Mesendoderm (in vitro differentiated cells): ENCODE measurements around the gene EDAR.

ENCODE experiments used
- DNase-seq: peaks from one replicate; pipeline ENCODE4 v3.0.0; 2013
- H2AK5ac ChIP-seq: 2 replicates; pipeline ENCODE4 v1.6.1; 2013; ENCODE audit warnings: low read length, inconsistent platforms
- H2BK120ac ChIP-seq: 2 replicates; pipeline ENCODE4 v1.6.1; 2013; ENCODE audit warnings: low read depth, mild to moderate bottlenecking, low read length, moderate library complexity, mixed read lengths
- H2BK15ac ChIP-seq: replicated peaks from 2 replicates; pipeline ENCODE4 v1.6.1; 2013; ENCODE audit warnings: low read depth, mild to moderate bottlenecking, moderate library complexity
- H2BK5ac ChIP-seq: 2 replicates; pipeline ENCODE4 v1.6.1; 2013; ENCODE audit warnings: low read length, inconsistent platforms
- H3K18ac ChIP-seq: 2 replicates; pipeline ENCODE4 v1.6.1; 2013; ENCODE audit warnings: mild to moderate bottlenecking, low read length, mixed read lengths
- H3K23ac ChIP-seq: one replicate; pipeline ENCODE4 v1.6.1; 2013; ENCODE audit warnings: low read length
- H3K27ac ChIP-seq: 2 replicates; pipeline ENCODE4 v1.5.1; 2013; ENCODE audit warnings: low read depth, mild to moderate bottlenecking, inconsistent platforms, low read length, moderate library complexity
- H3K27me3 ChIP-seq: 2 replicates; pipeline ENCODE4 v1.6.1; 2013; ENCODE audit warnings: low read length, control low read depth, mild to moderate bottlenecking, inconsistent platforms; ENCODE audit not compliant: insufficient read depth, poor library complexity
- H3K36me3 ChIP-seq: 2 replicates; pipeline ENCODE4 v1.6.1; 2013; ENCODE audit warnings: low read length, inconsistent platforms; ENCODE audit not compliant: control insufficient read depth, insufficient read depth
- H3K4ac ChIP-seq: one replicate; pipeline ENCODE4 v1.6.1; 2013; ENCODE audit warnings: low read depth, mild to moderate bottlenecking, low read length, moderate library complexity
- H3K4me1 ChIP-seq: 2 replicates; pipeline ENCODE4 v1.6.1; 2013; ENCODE audit warnings: low read depth, low read length, inconsistent platforms; ENCODE audit not compliant: control insufficient read depth
- H3K4me2 ChIP-seq: 2 replicates; pipeline ENCODE4 v1.6.1; 2013; ENCODE audit warnings: low read length
- H3K4me3 ChIP-seq: 2 replicates; pipeline ENCODE4 v1.5.1; 2013; ENCODE audit warnings: mild to moderate bottlenecking, low read length
- H3K56ac ChIP-seq: one replicate; pipeline ENCODE4 v1.6.1; 2013; ENCODE audit warnings: low read length
- H3K79me1 ChIP-seq: 2 replicates; pipeline ENCODE4 v1.6.1; 2013; ENCODE audit warnings: low read length, inconsistent platforms
- H3K79me2 ChIP-seq: 2 replicates; pipeline ENCODE4 v1.6.1; 2013; ENCODE audit warnings: mild to moderate bottlenecking, low read length; ENCODE audit not compliant: control insufficient read depth, insufficient read depth
- H3K9ac ChIP-seq: 2 replicates; pipeline ENCODE4 v1.6.1; 2013; ENCODE audit warnings: low read length, inconsistent platforms
- H4K5ac ChIP-seq: one replicate; pipeline ENCODE4 v1.6.1; 2013; ENCODE audit warnings: low read length
- H4K8ac ChIP-seq: one replicate; pipeline ENCODE4 v1.6.1; 2013; ENCODE audit warnings: low read depth, mild to moderate bottlenecking, control low read depth, low read length, moderate library complexity
- WGBS: extraction: QIAGEN DNeasy Blood & Tissue Kit; methylation state at CpG from one replicate; pipeline ENCODE4 v1.1.7; 2013; ENCODE audit warnings: low lambda C conversion rate, missing lambda C conversion rate; ENCODE audit not compliant: insufficient coverage; ENCODE audit errors: extremely low coverage; 5-methylcytosine and 5-hydroxymethylcytosine counted together

EDAR gene

DNA sequence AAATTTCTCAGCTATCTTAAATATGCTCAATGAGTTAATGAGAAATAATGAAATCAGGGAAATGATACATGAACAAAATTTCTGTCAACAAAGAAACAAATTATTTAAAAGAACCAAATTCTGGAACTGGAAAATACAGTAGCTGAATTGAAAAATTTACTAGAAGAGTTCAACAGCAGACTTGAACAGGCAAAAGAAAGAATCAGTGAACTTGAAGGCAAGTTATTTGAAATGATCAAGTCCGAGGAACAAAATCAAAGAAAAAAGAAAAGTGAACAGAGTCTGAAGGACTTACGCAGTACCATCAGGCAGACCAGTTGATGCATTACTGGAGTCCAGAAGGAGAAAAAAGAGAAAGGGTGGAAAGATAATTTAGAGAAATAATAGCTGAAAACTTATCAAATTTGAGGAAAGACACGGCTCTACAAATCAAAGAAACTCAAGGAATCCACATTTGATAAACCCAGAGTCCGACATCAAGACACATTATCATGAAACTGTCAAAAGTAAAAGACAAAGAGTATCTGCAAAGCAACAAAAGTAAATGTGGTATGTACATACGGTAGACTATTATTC lies 118.9 kb downstream of the EDAR start:
- Histone ChIP-seq H3K36me3 (peaks cover 4% of the 10 kb centered on the region), H4K8ac (no peak overlapping the region), H2BK15ac (no peak overlapping the region), H3K18ac (no peak overlapping the region), H3K4ac (no peak overlapping the region), H2AK5ac (no peak overlapping the region), H2BK120ac (no peak overlapping the region), H3K9ac (no peak overlapping the region), H3K4me2 (no peak overlapping the region), H3K27ac (no peak overlapping the region), H3K23ac (no peak overlapping the region), H3K56ac (no peak overlapping the region), H3K4me1 (no peaks in the 10 kb centered on the region), H3K27me3 (no peaks in the 10 kb centered on the region), H4K5ac (no peak overlapping the region), H3K4me3 (no peak overlapping the region), H3K79me2 (no peaks in the 10 kb centered on the region), H3K79me1 (no peaks in the 10 kb centered on the region), H2BK5ac (no peak overlapping the region)
- DNase-seq, result no peak
- WGBS, result no CpG with 5 or more reads among the region's 5 CpGs

DNA sequence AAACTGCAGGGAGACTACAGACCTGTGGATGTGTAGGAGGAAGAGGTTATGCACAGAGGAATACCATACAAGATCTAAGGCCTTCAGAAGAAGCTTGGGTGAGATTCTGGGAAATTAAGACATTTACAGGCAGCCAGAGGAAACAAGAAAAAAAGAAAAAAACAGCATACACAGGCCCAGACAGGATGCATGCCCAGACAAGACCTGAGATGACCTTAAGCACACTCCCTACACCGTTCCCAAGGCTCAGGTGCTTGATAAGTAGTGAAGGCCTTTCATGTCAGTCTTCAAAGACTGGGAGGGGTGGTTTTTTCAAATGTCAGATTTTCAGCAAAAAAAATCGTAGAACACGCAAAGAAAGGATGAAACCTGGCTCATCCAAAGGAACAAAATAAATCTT lies 119.5 kb downstream of the EDAR start:
- H2BK15ac ChIP-seq, result no peak overlapping the region
- no peak overlapping the region for H2BK5ac ChIP-seq

DNA sequence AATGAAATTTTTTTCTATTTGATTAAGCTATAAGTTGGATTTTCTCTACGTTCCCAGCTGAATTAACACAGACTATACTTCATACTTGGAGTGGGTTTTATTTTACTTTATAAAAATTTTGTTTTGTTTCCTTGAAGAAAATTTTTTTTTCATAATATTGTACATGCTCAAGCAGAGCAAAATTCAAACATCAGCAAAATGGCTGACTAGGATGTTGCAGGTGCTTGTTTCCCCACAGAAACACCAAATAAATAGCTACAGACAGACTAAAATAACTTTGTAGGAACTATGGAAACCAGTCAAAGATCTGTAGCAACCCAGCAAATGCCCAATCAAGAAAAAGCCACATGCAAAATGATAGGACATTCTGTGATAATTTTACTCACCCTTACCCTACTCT lies 120.1 kb downstream of the EDAR start:
- no CpG with 5 or more reads among the region's 1 CpG for WGBS

More for the DNA sequence above, 119.5 kb downstream of the EDAR start:
- H4K5ac ChIP-seq, result no peak overlapping the region
- H3K79me1 ChIP-seq, result no peaks in the 10 kb centered on the region
- peaks cover 4% of the 10 kb centered on the region for H3K36me3 ChIP-seq
- H3K4ac ChIP-seq, result no peak overlapping the region
- no peaks in the 10 kb centered on the region for H3K27me3 ChIP-seq
- no peaks in the 10 kb centered on the region for H3K4me1 ChIP-seq
- no CpG with 5 or more reads among the region's 3 CpGs for whole genome bisulfite sequencing
- no peak overlapping the region for H3K9ac ChIP-seq
- no peak overlapping the region for H3K27ac ChIP-seq
- no peak overlapping the region for H4K8ac ChIP-seq
- no peak overlapping the region for H3K4me3 ChIP-seq
- H3K23ac ChIP-seq, result no peak overlapping the region
- no peak overlapping the region for H2BK120ac ChIP-seq
- H3K18ac ChIP-seq, result no peak overlapping the region
- no peaks in the 10 kb centered on the region for H3K79me2 ChIP-seq
- H3K4me2 ChIP-seq, result no peak overlapping the region
- no peak overlapping the region for H3K56ac ChIP-seq
- no peak for DNase-seq
- H2AK5ac ChIP-seq, result no peak overlapping the region

DNA sequence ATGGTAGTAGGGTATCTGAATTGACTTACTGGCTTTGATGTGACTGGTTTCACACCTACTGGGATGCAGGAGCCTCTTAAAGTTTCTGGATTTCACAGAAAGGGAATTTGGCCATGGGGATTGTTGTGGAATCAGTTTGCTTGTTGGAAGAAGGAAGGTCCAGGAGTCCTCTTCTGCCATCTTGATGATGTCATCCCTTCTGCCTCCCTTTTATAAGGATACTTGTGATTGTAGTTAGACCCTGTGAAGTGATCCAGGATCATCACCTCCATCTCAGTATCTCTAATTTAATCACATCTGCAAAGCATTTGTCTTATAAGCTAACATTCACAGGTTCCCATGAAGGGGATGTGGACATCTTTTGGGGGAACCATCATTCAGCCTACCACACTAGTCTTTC lies 123.0 kb downstream of the EDAR start:
- Histone ChIP-seq H4K5ac (no peak overlapping the region), H3K4ac (no peak overlapping the region), H3K27ac (no peak overlapping the region), H3K36me3 (peaks cover 4% of the 10 kb centered on the region), H4K8ac (no peak overlapping the region), H3K56ac (no peak overlapping the region), H2BK120ac (no peak overlapping the region), H3K4me2 (no peak overlapping the region), H3K4me1 (no peaks in the 10 kb centered on the region), H3K23ac (no peak overlapping the region), H2AK5ac (no peak overlapping the region), H2BK5ac (no peak overlapping the region), H3K27me3 (no peaks in the 10 kb centered on the region), H2BK15ac (no peak overlapping the region), H3K79me2 (no peaks in the 10 kb centered on the region), H3K9ac (no peak overlapping the region), H3K18ac (no peak overlapping the region), H3K79me1 (no peaks in the 10 kb centered on the region), H3K4me3 (no peak overlapping the region)
- DNase-seq, result no peak

More for the DNA sequence above, 120.1 kb downstream of the EDAR start:
- Histone ChIP-seq H3K23ac (no peak overlapping the region), H3K4me1 (no peaks in the 10 kb centered on the region), H2BK5ac (no peak overlapping the region), H2BK15ac (no peak overlapping the region), H3K4ac (no peak overlapping the region), H3K4me3 (no peak overlapping the region), H3K36me3 (peaks cover 4% of the 10 kb centered on the region), H3K27ac (no peak overlapping the region), H2AK5ac (no peak overlapping the region), H3K79me2 (no peaks in the 10 kb centered on the region), H3K18ac (no peak overlapping the region), H3K4me2 (no peak overlapping the region), H2BK120ac (no peak overlapping the region), H3K56ac (no peak overlapping the region), H3K27me3 (no peaks in the 10 kb centered on the region), H4K5ac (no peak overlapping the region), H4K8ac (no peak overlapping the region), H3K9ac (no peak overlapping the region), H3K79me1 (no peaks in the 10 kb centered on the region)
- DNase-seq, result no peak

DNA sequence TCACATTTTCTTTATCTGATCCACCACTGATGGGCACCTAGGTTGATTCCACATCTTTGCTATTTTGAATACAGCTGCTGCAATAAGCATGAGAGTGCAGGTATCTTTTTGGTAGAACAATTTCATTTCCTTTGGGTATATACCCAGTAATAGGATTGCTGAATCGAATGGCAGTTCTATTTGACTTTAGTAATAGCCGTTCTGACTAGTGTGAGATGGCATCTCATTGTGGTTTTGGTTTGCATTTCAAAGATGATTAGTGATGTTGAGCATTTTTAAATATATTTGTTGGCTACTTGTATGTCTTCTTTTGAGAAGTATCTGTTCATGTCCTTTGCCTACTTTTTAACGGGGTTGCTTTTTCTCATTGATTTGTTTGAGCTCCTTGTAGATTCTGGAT lies 130.1 kb downstream of the EDAR start:
- H3K79me2 ChIP-seq, result no peaks in the 10 kb centered on the region
- no CpG with 5 or more reads among the region's 3 CpGs for WGBS
- DNase-seq, result no peak

DNA sequence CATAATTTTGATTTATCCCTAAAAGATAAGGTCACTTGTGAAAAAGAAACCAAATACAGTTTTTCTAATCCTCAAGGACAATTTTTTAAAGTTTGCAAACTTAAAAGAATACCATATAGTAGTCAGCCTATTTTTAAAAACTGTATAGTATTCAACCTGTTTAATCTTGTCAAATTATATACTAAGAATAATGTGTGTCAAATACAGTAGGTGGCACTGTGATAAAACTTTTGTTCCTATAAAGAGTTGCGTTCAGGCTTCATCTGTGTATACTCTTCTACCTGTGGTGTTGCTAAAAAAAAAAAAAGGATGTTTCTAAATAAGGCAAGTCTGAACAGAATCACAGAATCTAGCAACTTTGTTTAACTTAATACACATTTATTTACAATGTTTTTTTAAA lies 133.8 kb downstream of the EDAR start:
- Histone ChIP-seq H3K56ac (no peak overlapping the region), H3K9ac (no peak overlapping the region), H2BK5ac (no peak overlapping the region), H3K79me1 (no peaks in the 10 kb centered on the region), H2AK5ac (no peak overlapping the region), H3K4ac (no peak overlapping the region), H3K4me2 (no peak overlapping the region), H4K5ac (no peak overlapping the region), H4K8ac (no peak overlapping the region), H3K23ac (no peak overlapping the region), H2BK15ac (no peak overlapping the region), H3K79me2 (no peaks in the 10 kb centered on the region), H3K27ac (no peak overlapping the region), H3K18ac (no peak overlapping the region), H3K4me1 (no peaks in the 10 kb centered on the region), H3K27me3 (no peaks in the 10 kb centered on the region), H3K36me3 (peaks cover 2% of the 10 kb centered on the region), H3K4me3 (no peak overlapping the region), H2BK120ac (no peak overlapping the region)
- whole genome bisulfite sequencing, result no CpG with 5 or more reads among the region's 1 CpG
- no peak for DNase-seq

More for the DNA sequence above, 130.1 kb downstream of the EDAR start:
- Histone ChIP-seq H4K8ac (no peak overlapping the region), H3K18ac (no peak overlapping the region), H2AK5ac (no peak overlapping the region), H3K79me1 (no peaks in the 10 kb centered on the region), H2BK5ac (no peak overlapping the region), H3K4ac (no peak overlapping the region), H3K4me3 (no peak overlapping the region), H3K4me1 (no peaks in the 10 kb centered on the region), H2BK120ac (no peak overlapping the region), H3K36me3 (no peaks in the 10 kb centered on the region), H3K4me2 (no peak overlapping the region), H3K27me3 (no peaks in the 10 kb centered on the region), H2BK15ac (no peak overlapping the region), H4K5ac (no peak overlapping the region), H3K27ac (no peak overlapping the region), H3K56ac (no peak overlapping the region), H3K9ac (no peak overlapping the region), H3K23ac (no peak overlapping the region)
